Measurements from ENCODE around the gene METAP1.
"Not testable (repeated sequence)": the region's sequence is repeated elsewhere in the genome, so short reads cannot be mapped to it uniquely, and the experiment has no call there.

Gene METAP1

GRCh38 chr4:99054428-99054994 lies 59.0 kb downstream of the METAP1 start:
- DNase-seq, result no peak

GRCh38 chr4:99058228-99058627 lies 62.7 kb downstream of the METAP1 start:
- no peak for DNase-seq

GRCh38 chr4:99059550-99059949 lies 64.0 kb downstream of the METAP1 start:
- no peak for DNase-seq

- DNase-seq, result no peak
These were observed 65.7 kb downstream of the METAP1 start for GRCh38 chr4:99061048-99061700.

GRCh38 chr4:99062120-99062519 lies 66.6 kb downstream of the METAP1 start:
- no peak for DNase-seq

GRCh38 chr4:99065521-99065920 lies 70.0 kb downstream of the METAP1 start:
- DNase-seq, result not testable (repeated sequence)

GRCh38 chr4:99067617-99068016 lies 72.1 kb downstream of the METAP1 start:
- DNase-seq, result no peak

- no peak for DNase-seq
These were observed 75.6 kb downstream of the METAP1 start for GRCh38 chr4:99071159-99071558.

GRCh38 chr4:99074816-99075215 lies 79.3 kb downstream of the METAP1 start:
- DNase-seq, result no peak

- DNase-seq, result no peak
These were observed 80.9 kb downstream of the METAP1 start for GRCh38 chr4:99076292-99076976.

- DNase-seq, result no peak
These were observed 81.7 kb downstream of the METAP1 start for GRCh38 chr4:99077177-99077576.

GRCh38 chr4:99078336-99078735 lies 82.8 kb downstream of the METAP1 start:
- DNase-seq, result no peak

- no peak for DNase-seq
These were observed 83.6 kb downstream of the METAP1 start for GRCh38 chr4:99078931-99079624.

GRCh38 chr4:99079625-99080295 lies 84.2 kb downstream of the METAP1 start:
- DNase-seq, result no peak

GRCh38 chr4:99080869-99081268 lies 85.3 kb downstream of the METAP1 start:
- DNase-seq, result not testable (repeated sequence)

GRCh38 chr4:99082192-99082591 lies 86.7 kb downstream of the METAP1 start:
- DNase-seq, result no peak

- no peak for DNase-seq
These were observed 89.1 kb downstream of the METAP1 start for GRCh38 chr4:99084595-99084994.

GRCh38 chr4:99088023-99088449 lies 92.5 kb downstream of the METAP1 start:
- DNase-seq, result peak in 28 of 56 donors; percentile 22 to 81 (median 50)

GRCh38 chr4:99088481-99089365 lies 93.2 kb downstream of the METAP1 start, which contains the start of gene ADH5:
Gene ADH5, minus strand, starts transcription at chr4:99088788. Its CDS starts 88 bp downstream, at chr4:99088700.
- peak; percentile 8 to 93 (median 79) for DNase-seq

GRCh38 chr4:99090481-99091215 lies 95.1 kb downstream of the METAP1 start:
- no peak for DNase-seq

Data from nucleus accumbens (tissue), 56 donors.